ENCODE data around the gene HENMT1.

DNA sequence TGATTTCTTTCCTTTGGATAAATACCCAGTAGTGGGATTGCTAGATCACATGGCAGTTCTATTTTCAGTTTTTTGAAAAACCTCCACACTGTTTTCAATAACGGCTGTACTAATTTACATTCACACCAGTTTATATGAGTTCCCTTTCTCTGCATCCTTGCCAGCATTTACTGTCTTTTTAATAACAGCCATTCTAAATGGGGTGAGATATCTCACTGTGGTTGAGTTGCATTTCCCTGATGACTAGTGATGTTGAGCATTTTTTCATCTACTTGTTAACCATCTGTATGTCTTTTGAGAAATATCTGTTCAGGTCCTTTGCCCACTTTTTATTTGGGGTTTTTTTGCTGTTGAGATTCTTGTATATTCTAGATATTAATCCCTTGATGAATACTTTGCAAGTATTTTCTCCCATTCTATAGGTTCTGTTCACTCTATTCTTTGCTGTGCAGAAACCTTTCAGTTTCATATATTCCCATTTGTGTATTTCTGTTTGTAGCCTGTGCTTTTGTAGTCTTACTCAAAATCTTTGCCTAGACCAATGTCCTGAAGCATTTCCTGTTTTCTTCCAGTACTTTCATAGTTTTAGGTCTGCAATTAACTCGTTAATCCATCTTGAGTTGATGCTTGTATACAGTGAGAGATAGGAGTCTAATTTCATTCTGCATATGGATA, 7.3 kb downstream of the HENMT1 start:
- TF ChIP-seq, protein P1, sequence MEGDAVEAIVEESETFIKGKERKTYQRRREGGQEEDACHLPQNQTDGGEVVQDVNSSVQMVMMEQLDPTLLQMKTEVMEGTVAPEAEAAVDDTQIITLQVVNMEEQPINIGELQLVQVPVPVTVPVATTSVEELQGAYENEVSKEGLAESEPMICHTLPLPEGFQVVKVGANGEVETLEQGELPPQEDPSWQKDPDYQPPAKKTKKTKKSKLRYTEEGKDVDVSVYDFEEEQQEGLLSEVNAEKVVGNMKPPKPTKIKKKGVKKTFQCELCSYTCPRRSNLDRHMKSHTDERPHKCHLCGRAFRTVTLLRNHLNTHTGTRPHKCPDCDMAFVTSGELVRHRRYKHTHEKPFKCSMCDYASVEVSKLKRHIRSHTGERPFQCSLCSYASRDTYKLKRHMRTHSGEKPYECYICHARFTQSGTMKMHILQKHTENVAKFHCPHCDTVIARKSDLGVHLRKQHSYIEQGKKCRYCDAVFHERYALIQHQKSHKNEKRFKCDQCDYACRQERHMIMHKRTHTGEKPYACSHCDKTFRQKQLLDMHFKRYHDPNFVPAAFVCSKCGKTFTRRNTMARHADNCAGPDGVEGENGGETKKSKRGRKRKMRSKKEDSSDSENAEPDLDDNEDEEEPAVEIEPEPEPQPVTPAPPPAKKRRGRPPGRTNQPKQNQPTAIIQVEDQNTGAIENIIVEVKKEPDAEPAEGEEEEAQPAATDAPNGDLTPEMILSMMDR (IDR thresholded peaks at IDR 0.05): no peak
- TF ChIP-seq EZH2phosphoT487 (IDR thresholded peaks at IDR 0.05) (no peak), EZH2 (IDR thresholded peaks at IDR 0.05) (no peak)

All from neural progenitor cell (in vitro differentiated cells).